NCI-H345 treated with DMSO at 0.1 percent for 48 hours (cell line): ENCODE measurements around the gene FAM200C.

Source experiments
- DNase-seq: peaks from one replicate; lab custom pipeline; 2025; ENCODE audit not compliant: unreplicated experiment; lab: John Stamatoyannopoulos, UW

The FAM200C gene

DNA sequence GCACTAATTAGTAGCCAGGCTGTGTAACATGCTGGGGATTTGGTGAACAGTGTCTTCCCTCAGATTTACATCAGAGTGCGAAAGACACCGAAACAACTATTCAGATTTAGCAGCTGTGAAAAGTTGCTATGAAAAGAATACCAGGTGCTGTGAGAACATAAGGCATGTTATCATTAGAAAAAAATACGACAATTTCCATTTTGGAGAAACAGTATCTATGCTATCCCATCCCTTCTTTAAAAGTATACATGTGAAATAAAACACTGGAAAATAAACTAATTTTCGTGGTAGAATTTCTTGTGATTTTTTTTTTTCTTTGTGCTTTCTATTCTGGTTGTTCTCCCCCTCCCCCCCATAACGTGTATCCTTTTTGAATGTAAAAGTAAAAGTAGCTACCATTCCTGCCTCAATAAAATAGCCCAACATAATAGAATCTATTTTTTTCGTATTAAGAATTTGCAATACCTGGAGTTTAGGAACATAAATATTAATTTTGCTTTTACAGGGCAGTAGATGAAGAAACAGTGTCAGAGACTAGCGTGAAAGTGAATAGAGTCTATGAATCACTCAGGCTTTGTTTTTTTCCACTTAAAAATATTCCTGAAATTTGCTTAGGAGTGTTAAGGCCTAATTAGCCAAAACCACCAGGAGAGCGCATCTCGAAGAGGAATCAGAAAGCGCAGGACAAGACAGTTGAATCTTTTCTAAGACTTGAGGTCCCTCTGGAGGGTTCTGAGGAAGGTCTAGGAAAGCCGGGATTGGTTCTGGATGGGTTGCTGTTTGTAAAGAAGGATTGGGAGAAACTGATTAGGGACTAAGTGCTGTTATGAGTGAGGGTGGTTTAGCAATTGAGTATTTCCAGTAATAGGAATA lies 19.8 kb upstream of the FAM200C start:
- no peak for DNase-seq

DNA sequence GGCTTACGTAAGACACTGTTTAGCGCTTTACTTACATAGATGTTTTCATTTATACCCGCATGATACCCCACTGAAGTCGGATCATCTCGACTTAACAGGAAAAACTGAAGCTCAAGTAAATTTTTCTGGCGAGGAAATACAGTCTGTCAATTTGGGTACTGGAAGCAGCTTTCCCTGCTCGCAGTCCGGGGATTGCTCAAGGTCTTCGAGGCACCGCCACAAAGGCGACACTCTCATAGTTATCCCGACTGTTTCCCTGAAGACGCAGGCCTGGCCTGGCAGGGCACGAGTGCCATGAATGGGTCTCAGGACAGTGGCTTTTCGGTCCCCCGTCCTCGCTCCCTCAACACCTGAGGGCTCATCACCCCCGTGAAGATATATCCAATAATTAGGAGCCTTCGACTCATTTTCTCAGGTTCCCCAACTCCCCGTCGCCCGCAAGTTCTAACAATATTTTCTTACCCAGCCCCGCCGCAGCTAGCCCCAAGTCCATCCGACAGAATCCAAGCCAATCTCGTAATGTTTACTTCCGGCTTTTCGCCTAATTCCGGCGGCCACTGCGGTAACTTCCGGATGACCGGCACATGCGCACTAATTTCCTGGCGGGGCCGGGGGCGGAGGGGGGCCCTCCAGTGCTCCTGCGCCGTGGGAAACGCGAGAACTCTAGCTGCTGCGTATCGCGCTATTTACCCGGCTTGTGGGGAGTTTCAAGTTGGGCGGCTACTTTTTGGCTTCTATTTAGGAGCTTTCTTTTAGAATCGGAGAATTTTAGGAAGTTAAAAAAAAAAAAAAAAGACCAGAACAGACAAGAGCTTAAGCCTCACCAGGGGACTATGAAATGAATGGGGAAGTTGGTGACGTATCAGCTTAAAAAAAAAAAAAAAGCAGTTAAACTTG lies 19.0 kb upstream of the FAM200C start, which contains the start of gene SLU7:
Gene SLU7, minus strand, starts transcription at position 521 of the 897 bp plus-strand sequence. CDS start 3,787 bp downstream, outside the sequence.
- DNase-seq = peak; percentile 88

DNA sequence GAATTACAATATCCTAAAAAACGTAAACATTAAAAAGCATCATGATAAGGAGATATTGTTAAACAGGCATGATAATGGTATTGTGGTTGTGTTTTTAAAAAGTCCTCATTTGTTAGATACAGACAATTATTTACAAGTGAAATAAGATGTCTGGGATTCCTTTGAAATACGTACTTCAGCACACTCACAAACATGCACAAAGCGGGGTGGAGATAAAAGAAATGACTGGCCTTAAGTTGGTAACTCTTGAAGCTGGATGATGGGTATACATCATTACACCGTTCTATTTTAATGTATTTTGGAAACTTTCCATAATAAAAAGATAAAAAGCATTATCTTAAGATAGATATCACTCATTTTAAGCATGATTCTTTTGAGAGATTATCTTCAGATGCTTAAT lies 1.0 kb downstream of the FAM200C start:
- no peak for DNase-seq

DNA sequence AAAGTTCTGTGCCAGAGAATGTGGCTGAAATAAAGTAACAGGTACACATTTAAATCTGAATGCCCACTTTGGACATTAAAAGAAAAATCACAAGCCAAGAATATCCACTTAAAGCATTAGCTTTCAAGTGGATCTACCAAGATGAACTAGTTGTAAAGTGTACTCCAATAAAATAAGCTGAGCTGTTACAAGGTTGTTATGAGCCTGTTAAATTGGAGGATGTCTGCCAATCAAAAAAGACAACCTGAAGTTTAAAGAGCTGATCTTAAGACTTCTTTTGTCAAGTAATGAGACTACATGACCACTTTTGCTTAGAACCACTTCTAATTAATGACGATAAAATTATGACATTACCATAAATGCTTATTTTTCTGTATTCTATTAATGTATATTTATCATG lies 2.4 kb downstream of the FAM200C start:
- no peak for DNase-seq

DNA sequence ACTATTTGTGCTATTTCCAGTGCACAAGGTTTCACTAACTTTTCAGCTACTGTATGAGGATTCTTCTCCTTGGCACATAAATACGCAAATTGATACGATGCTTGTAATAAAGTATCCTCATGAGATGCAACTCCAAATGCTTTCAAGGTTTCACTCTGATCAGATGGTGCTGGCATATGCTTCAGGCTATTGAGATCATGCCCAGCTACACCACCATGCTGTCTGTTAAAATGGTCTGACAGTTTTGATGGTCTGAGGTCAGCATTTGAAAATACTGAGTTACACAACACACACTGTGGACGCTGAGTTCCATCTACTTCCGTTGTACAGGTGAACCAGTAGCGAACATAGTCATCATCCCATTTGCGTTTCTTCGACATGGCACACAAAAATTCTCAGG lies 4.7 kb downstream of the FAM200C start:
- DNase-seq = no peak

DNA sequence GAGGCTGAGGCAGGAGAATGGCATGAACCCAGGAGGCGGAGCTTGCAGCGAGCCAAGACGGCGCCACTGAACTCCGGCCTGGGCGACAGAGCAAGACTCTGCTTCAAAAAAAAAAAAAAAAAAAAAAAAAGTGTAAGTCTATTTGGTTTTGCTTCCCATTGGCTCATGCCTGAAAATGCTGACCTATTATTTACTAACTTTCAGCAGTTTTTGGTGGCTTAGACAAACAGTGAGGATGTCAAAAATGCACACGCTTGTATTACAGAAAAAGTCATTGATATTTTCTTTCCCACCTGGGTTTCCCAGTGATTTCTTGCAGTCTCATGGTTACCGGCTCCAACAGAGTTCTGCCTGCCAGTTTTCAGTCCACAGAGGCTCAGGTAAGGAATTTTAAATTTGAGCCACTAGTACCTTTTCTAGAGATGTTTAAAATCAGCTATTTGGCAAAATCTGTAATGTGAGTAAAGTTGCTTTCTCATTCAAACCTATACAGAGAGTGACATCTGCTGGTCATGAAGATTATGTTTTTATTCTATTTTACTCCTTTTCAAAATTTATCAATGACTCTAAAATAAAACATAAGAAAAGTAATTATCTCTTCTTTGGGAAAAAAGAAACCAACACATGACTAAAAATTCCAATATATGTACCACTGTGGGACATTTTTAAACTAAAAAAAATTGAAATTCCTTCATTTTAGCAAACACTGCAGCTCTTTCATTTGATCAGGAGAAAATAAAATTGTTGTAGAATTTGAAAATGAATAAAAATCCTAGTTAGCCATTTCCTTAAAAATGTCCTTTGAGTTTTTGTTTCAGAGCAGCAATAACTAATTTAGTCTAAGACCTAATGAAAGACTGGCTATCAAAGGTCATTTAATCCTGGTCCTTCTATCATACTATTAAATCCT lies 8.8 kb downstream of the FAM200C start:
- no peak for DNase-seq

DNA sequence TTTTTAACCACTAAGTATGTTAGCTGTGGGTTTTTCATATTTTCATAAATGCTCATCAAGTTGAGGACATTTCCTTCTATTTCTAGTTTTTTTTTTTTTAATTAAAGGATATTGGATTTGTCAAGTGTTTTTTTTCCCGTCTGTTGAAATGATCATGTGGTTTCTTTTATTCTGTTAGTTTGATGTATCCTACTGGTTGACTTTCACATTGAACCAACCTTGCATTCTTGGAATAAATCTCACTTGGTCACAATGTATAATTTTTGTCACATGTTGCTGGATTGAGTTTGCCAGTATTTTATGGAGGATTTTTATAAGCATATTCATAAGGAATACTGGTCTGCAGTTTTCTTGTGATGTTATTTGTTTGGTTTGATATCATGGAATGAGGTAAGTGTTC lies 12.4 kb downstream of the FAM200C start:
- no peak for DNase-seq

DNA sequence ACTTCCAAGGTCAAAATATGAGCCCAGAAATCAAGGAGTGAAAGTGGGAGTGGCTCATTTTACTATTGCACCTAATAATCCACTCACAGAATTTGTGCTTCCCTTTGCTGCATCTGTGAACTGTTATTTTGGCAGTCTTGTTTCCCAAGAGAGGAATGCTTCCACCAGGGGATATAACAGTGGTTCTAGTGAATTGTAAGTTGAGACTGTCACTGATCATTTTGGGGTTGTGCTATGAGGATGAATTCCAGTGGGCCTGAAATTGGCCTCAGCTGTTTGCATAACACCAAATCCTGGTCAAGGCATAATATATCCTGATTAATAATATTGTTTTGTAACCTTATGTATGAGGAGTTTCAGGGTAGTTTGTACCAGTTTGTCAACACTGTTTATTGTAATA lies 14.4 kb downstream of the FAM200C start:
- DNase-seq = no peak

DNA sequence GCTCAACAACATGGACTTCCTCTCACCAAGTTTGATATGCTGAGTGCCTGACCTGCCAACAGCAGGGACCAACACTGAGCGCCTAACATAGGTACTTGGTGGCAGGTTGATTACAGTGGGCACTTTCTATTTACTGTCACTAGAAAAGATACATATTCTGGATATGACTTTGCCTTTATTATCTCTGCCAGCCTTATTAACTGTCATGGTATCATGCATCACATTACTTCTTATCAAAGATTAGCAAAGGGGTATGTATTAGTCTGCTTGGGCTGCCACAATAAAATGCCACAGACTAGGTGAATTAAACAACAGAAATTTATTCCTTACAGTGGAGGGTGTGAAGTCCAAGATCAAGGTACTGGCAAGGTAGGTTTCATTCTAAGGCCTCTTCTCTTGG lies 15.2 kb downstream of the FAM200C start:
- DNase-seq = no peak

DNA sequence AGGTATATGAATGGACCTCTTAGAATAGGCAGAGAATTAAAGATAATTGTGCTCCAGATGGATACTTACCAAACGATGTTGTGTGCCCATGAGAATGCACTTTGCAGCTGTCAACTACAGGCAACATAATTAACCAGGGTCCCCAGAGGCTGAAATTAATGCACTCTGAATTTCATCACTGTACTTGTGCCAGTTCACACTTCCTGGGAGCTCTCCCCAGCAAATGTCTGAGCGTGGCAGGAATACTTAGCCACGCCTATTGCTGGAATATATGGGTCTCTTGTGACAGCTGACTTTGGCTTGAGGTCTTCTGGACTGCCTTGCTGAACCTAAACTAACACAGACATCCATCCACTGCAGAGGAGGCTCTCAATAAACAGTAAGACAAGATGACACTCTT lies 17.5 kb downstream of the FAM200C start:
- DNase-seq = no peak

DNA sequence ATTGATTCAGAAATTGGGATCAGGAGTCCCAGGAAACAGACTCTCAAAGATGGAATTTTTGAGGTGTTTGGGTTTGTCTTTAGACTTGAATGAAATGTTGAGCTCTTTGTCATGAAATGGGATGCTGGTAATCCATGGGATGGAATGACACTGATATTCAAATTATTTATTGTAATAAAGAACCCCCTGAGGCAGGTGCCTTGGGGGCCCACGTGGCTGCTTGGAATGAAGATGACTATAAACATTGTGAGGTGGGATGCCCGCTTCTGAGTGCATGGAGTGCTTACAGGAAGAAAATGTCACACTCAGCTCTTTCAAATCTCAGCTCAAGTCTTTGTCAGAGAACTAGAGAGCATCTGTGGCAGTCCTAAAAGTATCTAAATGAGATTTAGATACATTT lies 19.8 kb downstream of the FAM200C start:
- DNase-seq = no peak

DNA sequence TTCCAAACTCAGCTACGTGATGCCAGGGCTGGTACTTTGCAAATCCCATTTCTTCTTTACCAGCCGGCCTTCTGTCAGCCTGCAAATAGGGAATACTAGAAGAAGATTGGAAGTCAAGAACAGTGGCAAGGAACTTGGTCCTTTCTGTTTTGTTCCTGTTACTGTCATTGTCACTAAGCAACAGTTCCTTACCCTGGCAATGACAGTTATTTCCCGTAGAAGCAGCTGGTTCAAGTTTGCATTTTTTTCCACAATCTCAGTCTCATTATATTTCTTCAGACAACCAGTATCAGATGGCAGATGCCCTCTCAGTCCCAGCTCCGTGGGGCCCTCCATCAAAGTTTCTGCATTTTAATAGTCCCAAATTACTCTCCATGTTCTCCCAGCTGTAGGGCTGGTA lies 20.3 kb downstream of the FAM200C start:
- no peak for DNase-seq

DNA sequence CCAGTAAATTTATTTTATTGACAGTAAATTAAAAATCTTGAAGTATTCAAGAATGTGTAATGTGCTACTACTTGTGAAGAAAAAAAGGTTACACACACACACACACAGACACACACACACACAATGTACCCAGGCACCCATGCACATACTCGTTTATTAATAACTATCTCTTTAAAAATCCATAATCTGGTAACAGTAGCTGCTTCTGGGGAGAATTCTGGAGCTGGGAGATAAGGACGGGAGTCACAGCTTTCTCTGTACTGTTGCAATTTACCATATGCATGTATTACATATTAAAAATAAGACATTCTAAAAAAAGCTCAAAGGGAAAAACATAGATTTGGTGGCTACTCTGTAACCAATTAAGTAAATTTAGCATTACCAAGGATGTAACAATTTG lies 21.5 kb downstream of the FAM200C start:
- DNase-seq = no peak

DNA sequence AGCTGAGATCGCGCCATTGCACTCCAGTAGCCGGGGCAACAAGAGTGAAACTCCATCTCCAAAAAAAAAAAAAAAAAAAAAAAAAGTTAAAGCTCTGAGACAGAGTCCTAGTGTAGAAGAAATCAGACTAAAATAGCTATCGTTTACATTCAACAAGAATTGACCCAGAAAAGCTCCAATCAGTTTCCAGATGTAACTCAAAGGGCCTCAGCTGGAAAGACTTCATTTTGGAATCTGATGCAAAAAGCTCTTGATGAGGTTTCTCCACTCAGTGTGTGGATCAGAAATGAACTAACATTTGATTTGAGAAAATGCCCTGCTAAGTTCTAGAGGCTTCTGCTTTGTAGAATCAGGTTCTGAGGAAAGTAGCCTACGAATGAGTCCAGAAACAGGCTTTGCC lies 22.2 kb downstream of the FAM200C start:
- no peak for DNase-seq

DNA sequence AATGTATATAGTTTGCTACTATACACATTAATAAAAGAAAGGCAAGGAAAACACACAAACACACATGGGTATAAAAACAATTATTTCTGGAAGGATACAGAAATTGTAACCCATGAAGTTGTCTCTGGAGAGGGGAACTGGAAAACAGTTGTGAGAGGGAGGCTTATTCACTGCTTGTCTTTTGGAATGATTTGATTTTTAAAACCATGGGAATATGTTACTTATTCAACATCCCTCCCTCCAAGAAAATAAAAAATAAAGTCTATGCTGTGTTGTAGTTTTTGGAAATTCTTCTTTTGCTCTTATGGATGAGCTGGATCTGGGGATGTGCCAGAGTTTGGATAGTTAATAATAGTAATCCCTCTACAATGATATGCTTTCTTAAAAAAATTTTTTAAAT lies 23.4 kb downstream of the FAM200C start:
- no peak for DNase-seq

DNA sequence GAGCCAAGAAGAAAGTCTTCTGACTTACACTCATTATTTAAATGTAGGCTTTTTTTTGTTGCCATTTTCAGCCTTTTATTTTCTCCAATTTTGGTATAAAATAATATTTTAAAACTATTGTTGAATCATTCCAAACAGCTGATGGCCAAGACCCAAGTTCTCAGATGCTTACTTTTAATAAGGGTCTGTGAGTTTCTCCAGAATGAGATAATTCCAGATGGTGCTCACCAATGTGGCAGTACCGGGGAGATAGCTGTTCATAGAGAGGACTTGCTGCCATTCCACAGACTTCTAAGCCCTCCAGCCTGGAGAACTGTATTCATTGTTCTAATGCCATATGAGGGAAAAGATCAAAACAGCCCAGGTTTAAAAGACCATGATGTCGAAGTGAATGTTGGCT lies 24.2 kb downstream of the FAM200C start:
- DNase-seq = no peak

DNA sequence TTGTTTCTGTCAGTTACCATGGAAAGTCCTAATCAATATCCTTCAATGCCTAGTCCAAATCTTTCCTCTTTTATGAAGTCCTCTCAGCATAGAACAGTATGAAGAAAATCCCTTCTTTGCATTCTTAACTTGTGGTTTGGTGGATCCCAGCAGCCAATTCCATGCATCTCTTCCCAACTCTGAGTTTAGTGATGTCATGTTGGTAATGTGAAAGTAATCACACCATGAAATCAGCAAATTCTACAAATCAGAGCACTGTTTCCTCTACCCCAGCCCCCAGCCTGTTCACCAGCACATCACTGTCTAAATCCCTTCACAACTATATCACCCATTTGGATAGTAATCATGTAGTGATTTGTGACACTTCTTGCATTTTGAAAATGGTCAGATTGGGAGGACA lies 24.7 kb downstream of the FAM200C start:
- DNase-seq = no peak

DNA sequence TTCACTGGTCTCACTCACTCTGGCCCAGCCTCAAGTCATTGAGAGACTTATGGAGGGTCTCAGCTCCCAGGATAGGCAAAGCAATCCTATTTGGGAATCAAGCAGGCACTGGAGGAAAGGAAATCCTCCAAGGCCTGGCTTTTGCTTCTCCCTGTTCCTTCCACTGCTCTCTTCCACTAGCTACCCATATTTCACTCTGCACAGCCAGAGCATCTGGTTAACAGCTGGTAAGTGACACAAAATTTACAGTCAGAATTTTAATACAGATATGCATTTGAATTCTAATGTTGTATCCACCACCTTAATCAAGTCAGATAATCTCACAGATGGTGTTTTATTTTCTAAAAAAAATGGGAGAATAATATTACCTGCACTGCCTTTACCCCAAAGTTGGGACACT lies 28.6 kb downstream of the FAM200C start:
- no peak for DNase-seq

DNA sequence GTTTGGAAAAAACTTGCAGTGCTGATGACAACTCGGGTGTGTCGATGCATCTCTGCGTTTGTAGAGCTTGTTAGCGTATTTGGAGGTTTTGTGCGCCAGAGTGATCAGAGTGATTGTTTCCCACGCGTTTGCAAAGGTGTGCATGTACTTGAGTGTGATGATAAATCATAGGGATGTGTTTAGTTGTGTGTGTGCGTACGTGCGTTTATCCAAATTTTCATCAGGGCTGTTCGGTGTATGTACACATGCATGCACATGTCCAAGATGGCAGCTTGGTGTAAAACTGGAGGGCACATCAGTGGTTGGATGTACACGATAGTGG lies 29.2 kb downstream of the FAM200C start:
- DNase-seq = no peak

DNA sequence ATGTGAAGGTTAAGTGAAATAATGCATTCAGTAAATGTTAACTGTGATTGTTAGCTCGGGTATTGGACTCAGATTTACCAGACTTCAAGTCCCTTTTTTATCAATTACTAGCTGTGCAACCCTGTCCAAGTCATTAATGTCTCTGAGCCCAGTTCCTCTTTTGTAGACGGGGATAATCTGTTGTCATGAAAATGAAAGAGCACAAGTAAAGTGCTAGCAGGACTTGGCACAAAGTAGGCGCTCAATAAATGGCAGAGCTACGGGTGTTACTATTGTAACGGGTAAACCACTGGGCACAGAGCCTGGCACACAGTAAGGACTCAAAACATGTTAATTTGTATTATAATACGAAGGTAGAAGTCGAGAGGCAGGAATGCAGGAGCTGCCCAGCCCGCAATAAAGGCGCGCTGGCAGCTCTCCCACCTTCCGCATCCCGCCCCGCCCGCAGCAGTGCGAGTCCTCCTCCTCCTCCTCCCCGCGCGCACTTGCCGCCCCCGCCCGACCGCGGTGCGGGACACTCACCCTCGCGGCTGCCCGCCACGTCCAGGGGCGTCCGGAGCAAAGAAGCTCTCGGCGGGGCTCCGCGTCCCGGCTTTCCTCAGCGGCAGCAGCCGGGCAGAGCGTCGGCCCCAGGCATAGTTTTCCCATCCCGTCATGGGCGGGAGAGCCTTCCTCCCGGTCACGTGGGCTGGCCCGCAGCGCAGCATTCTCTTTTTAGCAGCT lies 29.7 kb downstream of the FAM200C start, which contains the start of gene C1QTNF2:
Gene C1QTNF2, minus strand, starts transcription at position 637 of the 723 bp plus-strand sequence. CDS start 15,615 bp downstream, outside the sequence.
- no peak for DNase-seq
